NCI-H524 treated with DMSO at 0.1 percent for 48 hours (cell line): ENCODE measurements around the gene RDM1.
A peak's percentile ranks its signal among the peaks of the same experiment; 100 is the strongest.
"Not testable (repeated sequence)": the region's sequence is repeated elsewhere in the genome, so short reads cannot be mapped to it uniquely, and the experiment has no call there.

ENCODE experiments used
- DNase-seq: peaks from one replicate; lab custom pipeline; 2025; lab: John Stamatoyannopoulos, UW

RDM1 gene, protein sequence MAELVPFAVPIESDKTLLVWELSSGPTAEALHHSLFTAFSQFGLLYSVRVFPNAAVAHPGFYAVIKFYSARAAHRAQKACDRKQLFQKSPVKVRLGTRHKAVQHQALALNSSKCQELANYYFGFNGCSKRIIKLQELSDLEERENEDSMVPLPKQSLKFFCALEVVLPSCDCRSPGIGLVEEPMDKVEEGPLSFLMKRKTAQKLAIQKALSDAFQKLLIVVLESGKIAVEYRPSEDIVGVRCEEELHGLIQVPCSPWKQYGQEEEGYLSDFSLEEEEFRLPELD

DNA sequence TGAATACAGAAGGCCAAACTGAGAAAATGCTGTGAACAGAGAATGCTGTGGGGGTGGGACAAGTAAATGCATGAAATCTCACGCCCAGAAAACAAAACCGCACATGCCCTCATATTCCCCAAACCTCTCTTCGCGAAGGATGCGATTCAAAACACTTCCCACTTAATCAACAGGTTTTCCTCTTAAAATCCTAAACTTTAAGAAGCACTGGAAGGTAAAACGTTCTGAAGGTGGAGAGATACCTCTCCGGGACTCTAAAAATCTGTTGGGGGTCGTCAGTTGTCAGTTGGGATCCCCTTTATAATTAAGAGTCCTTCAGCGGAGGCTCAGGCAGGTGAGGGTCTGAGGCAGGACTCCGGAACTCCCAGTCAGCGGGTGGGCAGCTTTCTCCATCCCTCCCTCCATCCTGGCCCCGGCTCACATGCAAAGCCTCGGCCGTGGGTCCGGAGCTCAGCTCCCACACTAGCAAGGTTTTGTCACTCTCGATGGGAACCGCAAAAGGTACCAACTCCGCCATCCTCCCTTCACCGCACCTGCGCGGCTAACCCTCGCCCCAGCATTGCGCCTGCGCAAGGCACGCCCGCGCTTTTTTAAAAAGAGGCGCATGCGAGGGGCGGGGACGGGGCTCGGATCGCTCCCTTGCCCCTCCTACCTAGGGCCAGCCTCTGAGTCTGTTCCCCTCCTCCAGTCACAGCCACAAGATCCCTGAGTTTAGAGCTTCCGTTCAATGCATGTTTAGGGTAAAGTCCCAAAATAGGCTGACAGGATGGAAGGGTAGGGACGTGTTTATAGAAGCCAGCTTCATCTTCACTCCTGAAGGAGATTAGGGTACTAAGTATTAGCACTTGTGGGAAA lies at the start of gene RDM1:
Gene RDM1 (minus strand): TSS at position 563 of the 855 bp plus-strand sequence. CDS start 46 bp downstream, at position 517.
- peak; percentile 7 for DNase-seq

DNA sequence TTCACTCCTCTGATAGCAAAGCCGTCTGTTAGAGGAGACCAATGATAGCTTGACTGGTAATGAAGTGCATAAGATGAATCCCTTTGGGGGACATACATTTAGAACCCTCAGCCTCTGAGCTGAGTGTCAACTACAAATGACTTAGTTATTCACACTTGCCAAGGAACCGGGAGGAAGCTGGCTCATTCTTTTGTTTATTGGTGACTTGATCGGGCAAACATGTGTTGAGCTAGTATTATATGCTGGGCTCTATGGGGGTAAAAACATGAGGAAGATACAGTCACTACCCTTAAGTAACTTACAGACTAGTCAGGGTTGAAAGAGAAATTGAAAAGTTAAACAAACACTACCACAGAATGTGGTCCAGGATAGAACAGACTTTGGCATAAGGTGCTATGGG lies 47.8 kb upstream of the RDM1 start:
- DNase-seq: no peak

DNA sequence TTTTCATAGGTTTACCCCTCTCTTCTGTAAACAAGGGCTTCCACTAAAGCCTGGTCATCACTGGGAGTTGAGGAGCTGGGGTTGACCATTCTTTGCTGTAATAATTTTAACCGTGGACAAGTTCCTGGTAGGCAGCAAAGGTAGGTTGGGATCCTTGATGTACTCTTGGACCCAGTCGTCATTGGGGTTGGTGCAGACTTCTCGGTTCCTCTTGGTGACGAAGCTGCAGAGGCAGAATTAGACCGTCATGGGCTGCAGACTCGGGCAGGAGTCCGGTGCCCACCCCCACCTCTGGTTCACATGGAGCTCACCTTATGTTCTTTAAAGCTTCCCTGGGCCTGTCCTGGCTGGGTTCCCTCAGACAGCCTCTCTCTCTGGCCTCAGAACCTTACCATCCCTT lies 46.9 kb upstream of the RDM1 start:
- no peak for DNase-seq

DNA sequence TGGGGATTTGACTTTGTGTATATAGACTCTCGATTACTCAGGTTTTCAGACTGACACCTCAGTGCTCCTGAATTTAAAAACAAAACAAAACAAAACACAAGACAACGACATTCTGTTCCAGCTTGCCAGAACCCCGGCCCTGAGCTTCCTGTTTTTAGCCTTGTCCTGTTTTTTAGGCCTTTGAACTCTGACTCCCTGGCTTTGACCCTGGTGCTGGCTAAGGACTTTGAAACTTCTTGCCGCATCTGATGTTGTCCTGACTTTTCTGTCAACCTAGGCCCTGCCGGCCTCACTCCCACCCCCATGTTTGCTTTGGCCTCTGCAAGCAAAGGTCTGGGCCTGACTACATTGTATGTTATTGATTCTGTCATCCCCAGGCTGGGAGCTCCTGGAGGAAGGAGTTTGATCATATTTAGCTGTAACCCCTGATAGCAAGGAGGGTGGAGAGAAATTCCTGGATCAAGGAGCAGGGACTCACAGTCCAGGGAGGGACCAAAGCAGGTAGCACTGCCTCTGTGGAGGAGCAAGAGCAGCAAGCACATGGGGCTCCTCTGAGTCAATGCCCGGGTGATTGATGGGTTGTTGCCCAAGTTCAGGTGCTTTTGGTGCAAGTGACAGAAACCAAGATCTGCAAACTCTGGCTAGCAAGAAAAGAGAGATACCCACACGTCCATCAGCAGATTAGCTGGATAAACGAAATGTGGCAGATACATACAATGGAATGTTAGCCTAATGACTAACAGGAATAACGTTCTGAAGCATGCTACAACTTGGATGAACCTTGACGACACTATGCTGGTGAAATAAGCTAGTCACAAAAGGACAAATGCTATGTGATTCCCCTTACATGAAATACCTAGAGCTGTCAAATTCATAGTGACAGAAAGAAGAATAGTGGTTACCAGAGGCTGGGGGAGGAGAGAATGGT lies 43.0 kb upstream of the RDM1 start:
- no peak for DNase-seq

DNA sequence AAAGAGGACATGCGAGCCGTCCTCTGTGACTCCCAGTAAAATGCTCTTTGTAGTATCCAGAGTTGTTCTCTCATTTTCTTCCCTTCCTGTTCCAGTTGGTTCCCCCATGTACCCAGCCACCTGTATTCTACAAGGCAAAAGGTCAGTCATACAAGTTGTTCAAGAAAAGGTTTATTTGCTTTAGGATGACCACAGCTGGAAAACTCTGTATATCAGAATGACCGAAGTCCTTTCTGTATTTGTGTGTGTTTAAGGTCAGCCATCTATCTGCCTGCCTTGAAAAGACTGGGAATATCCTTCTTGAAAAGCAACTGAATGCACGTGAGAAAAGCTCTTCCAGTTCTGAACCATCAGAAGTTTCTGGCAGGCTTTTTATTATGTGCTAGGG lies 42.4 kb upstream of the RDM1 start:
- no peak for DNase-seq

DNA sequence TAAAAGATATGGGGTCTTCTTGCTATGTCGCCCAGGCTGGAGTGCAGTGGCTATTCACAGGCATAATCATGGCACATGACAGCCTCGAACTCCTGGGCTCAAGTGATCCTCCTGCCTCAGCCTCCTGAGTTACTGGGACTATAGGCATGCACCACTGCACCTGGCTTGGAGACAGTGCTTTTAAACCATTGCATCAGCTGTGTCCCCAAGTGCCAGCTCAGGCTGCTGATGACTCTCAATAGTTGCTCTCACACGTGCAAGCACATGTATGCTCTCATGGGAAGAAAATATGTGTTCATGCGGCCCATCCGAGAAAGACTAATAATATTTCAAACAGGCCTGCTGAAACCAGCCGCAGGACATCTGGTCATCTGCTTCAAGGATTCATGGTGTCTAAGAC lies 42.0 kb upstream of the RDM1 start:
- DNase-seq: no peak

DNA sequence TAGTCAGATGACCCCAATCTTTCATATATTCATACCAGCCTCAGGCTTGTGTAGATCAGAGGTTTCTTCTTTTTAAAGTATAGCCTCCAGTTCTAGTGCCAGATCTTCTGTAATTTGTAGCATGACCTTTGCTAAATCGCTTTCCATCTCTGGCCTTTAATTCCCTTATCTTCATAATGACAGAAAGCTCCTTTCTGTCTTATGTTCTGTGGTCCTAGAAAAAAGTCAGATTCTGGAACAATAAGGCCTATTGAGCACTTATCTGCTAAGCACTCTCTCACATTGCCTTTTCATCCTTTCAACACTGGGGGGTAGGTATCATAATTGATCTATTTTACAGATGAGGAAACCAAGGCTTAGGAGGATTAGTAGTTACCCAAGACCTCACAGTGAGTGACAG lies 41.5 kb upstream of the RDM1 start:
- DNase-seq: no peak

DNA sequence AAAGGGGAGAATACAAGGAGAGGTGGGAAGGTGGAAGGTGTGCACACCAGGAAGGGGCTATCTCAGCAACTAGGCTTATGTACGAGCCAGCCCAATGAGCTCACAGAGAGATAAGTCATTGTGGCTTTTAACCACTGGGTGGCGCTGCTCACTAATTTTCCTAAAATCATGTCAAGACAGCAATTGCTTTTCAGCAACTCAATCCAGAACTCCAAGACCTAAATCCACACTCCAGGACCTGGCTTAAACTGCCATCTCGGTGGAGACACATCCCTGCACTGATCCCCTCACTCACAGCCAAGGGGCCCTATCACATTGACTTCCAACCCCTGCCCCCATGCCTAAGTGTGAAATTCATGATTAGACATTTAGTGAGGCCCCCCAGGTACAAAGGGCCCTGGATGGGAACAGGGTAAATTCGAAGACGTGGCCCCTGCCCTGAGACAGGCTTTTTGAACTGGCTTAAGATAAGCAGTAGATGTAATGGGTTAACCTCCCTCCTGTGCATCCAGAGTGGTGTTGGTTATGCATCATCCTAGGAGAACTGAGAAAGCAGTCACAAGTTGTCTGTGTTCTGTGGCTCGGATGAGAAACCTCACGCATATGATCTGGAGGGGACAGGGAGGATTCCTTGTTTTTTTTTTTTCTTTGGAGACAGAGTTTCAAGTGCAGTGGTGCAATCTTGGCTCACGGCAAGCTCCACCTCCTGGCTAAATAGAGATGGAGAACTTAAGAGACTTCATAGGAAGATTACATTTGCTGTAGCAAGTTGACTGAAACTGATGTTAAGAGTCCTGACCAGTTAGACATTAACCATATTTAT lies 39.2 kb upstream of the RDM1 start:
- no peak for DNase-seq

DNA sequence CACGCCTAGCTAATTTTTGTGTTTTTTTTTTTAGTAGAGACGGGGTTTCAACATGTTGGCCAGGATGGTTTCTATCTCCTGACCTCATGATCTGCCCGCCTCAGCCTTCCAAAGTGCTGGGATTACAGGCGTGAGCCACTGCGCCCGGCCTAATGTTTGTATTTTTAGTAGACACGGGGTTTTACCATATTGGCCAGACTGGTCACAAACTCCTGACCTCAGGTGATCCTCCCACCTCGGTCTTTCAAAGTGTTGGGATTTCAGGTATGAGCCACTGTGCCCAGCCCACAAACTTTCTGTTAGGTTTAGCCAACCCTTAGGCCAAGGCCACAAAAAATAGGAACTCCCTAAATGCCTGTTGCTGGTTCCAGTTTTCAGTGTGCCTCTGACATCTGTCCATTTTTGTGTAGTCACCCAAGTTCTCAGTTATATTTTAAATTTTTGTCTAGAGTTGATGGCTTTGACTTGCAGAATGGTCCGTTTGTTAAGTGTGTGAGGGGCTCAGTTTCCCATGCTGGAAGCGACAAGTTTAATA lies 38.0 kb upstream of the RDM1 start:
- no peak for DNase-seq

DNA sequence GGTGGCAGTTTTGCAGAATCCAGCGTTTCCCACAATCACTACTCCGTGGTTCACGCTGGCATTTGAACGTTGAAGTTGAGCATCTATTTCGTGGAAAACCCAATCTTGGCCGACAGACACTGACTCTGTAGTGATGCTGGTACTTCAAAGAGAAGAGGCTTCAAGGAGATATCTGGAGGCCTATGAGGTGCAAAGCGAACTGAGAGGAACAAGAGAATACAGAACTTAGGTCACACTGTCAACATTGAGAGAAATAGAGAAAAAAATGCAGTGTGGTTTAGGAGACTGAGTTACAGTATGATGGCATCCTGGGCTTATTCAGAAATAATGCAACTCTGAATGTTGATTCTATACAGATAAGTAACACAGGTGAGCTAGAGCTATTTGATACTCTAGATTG lies 34.7 kb upstream of the RDM1 start:
- DNase-seq: no peak

DNA sequence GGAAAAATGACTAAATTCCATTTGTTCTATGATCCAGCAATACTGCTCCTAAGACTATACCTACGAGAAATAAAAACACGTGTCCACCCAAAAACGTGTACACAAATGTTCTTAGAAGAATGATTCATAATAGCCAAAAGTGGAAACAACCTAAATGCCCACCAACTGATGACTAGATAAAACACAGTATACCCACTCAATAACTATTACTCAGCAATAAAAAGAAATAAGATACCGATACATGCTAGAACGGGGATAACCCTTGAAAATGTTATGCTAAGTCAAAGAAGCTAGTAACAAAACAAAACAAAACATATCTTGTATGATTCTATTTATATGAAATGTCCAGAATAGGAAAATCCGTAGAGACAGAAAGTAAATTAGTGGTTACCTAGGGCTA lies 33.1 kb upstream of the RDM1 start:
- DNase-seq: no peak

DNA sequence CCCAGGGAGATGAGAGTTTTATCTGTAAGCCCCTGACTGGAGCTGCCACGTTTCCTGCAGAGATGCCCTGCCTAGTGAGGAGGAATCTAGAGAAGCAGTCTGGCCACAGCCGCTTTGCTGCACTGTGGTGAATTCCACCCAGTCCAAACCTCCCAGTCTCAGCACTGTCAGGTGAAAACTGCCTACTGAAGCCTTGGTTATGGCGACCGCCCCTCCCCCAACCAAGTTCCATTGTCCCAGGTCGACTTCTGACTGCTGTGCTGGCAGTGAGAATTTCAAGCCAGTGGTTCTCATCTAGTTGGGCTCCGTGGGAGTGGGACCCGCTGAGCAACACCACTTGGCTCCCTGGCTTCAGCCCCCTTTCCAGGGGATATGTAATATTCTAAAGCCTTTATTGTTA lies 23.1 kb upstream of the RDM1 start:
- no peak for DNase-seq

DNA sequence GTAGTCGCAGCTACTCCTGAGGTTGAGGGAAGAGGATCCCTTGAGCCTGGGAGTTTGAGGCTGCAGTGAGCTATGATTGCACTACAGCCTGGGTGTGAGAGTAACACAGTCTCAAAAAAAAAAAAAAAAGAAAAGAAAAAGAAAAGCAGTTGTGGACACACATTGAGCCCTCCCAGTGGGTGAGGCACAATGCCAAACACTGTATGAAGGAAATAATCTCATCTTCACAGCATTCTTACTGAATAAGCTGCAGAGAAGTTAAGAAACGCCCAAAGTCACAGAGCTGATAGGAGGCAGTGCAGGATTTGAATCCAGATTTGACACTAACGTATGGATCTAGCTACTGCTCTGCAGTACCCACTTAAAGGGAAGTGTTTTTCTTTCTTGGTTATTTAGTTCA lies 18.8 kb upstream of the RDM1 start:
- no peak for DNase-seq

DNA sequence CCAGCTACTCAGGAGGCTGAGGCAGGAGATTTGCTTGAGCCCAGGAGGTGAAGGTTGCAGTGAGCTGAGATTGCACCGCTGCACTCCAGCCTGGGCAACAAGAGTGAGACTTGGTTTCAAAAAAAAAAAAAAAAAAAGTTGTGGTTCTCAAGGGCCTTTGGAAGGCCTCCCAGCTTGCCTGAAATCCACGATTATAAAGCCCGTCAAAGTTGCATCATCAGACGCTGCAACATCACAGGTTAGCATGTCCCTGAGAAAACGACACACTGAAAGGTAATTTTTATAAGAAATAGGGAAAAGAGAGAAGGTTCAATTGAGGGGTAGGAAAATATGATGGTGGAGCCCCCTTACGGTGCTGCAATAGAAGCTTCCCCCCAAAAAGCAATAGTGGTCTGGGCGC lies 17.5 kb upstream of the RDM1 start:
- no peak for DNase-seq

DNA sequence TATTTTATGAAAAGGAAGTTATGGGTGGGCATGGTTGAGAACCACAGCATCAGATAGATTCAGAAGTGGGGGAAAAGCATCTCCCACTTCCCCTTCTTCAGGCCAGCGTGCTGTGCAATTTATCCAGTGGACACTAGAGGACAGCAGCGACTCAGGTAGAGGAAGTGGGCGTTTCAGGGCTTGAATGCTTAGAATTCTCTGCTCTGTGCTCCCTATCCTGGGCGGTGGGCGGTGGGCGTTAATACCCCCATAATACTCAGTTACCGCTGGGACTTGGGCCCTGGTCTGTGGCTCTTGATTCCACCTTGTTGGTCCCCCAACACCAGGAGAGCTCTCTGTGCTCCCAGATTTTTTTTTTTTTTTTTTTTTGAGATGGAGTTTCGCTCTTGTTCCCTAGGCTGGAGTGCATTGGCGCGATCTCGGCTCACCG lies 16.6 kb upstream of the RDM1 start:
- no peak for DNase-seq

DNA sequence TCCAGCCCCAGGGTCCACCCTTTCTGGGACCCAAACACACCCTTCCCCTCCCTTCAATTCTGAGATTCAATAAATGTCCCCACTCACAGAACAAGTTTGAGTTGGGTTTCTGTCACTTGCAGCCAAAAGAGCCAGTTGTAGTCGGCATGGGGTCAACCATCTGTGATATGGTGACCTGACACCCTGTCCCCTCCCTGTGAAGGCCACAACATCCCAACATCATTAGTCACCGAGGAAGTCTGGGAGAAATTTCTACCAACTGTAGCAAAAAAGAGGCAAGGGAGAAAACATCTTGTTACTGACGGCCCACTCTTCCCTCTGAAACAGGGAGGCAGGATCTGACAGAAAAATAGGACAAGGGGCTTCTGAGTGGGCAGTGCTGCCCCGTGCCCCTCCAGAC lies 13.6 kb upstream of the RDM1 start:
- DNase-seq: no peak

DNA sequence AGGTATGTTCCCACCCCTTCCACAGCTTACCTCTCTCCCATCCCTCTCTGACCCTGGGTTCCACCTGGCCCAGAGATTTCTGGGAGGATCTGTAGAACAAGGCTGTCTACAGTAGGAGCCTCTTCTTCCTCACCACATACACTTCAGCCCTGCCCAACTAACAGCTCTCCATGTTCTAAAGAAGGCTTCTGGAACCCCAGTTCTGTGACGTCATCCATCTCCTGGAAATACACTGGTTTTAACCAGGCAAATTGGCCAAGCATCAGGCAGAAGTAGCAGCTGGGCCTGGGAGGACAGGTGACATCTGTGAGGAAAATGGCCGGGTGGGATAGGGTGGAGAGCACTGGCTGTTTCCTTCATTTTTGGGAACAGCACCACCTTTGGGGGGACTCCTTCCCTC lies 13.0 kb upstream of the RDM1 start, which contains the start of gene LYZL6:
Gene LYZL6 (minus strand): TSS at position 177 of the 400 bp plus-strand sequence. CDS start 4,357 bp downstream, outside the sequence.
- no peak for DNase-seq

DNA sequence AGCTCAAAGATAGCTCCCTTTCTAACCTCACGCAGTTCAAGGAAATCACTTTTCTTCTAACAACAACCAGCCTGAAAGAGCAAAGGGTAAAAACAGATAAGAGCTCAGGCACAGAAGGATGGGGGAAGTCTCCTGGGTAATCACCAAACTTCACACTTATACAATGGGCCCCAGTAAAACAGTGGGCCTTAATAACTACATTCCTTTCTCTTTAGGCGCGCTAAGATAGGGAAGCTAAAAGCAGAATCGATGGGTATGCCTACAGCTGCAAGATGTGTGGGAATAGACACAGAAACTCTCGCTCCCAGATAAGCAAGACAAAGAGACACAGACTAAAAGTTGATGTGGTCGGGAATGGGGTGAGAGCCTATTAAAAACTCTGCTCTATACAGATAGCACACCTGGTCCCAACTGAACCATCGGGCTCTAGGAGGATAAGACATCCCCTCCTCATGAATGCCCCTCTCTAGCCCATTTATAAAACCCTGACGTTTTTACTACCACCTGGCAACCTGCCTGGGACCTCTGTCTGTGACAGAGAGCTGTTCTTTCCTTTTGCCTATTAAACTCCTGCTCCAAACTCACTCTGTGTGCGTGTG lies 12.1 kb upstream of the RDM1 start:
- no peak for DNase-seq

DNA sequence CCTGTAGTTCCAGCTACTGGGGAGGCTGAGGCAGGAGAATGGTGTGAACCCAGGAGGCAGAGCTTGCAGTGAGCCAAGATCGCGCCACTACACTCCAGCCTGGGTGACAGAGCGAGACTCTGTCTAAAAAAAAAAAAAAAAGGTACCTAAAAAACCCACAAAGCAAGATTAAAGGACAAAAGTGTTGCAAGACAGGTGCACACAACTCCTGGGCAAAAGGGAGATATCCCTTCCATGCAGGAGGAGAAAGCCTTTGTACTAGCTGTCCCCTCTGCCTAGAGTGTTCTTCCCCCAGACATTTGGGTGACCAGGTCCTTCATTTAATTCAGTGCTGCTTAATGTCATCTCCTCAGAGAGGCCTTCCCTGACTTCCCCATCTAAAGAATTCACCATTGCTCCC lies 7.9 kb upstream of the RDM1 start:
- not testable (repeated sequence) for DNase-seq

DNA sequence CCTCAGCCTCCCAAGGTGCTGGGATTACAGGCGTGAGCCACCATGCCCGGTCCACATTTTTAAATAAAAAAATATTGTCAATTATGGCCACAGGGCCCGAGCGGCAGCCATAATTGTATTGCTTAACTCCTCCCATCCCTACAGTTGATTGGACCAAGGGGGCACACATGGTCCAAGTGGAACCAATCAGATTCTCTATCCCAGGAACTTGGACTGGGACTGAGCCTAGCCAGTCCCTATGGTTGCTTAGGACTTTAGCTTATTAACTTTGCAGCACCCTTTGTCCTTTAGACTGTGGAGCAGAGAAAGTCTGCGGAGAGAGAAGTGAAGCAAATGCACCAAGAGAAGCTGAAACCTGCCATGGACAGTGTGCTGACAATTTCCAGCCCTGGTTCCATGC lies 5.5 kb upstream of the RDM1 start:
- DNase-seq: no peak

DNA sequence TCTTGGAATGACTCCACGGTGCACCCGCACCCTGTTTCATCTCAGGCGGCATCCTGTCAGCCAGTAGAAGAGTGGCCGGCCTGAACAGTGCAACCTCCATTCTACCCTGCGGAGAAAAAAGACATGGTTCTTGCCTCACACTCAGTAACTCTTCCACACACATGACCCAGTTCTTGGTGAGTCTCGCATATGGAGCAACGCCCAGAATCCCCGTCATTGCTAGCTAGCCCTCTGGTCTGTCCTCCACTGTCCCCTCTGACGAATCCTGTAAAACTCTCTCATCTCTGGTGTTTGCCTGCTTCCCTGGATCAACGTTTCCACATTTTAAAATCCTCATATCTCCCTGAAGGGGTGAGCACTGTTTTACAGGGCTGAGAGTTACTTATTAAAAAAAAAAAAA lies 4.2 kb upstream of the RDM1 start:
- no peak for DNase-seq
